PFSK-1 (cell line): ENCODE measurements around the gene TRMT1.

ENCODE experiments used
- POLR2AphosphoS5 ChIP-seq: IDR thresholded peaks from 2 replicates; pipeline ENCODE4 v1.6.1; 2012; ENCODE audit warnings: low read depth, mild to moderate bottlenecking, control low read depth, low read length, moderate library complexity
- REST ChIP-seq, 2 experiments: IDR thresholded peaks; 2 replicates each; pipeline versions ENCODE4 v1.6.1 to v1.8.0; 2011 to 2012; ENCODE audit warnings: low read depth in 2 of 2, low read length in 2 of 2, control low read depth in 1 of 2, inconsistent platforms in 1 of 2, mild to moderate bottlenecking in 1 of 2, moderate library complexity in 1 of 2; ENCODE audit not compliant: insufficient read depth in 1 of 2
- SIN3A ChIP-seq: IDR thresholded peaks from 2 replicates; pipeline ENCODE4 v1.6.1; 2012; ENCODE audit warnings: mild to moderate bottlenecking, low read length, moderate library complexity, borderline replicate concordance; ENCODE audit not compliant: insufficient read depth

- TF ChIP-seq REST (IDR thresholded peaks at IDR 0.05; ENCODE audit: insufficient read depth in 1 of 2, low read depth in 2 of 2, low read length in 2 of 2) (no peak), SIN3A (no peak), POLR2AphosphoS5 (no peak)
Observed at GRCh38 chr19:13097033-13097462, 19.5 kb downstream of the TRMT1 start.
